Measurements from ENCODE around the gene SLC10A6.

SLC10A6 gene

GRCh38 chr4:86853209-86853608 lies 4.0 kb upstream of the SLC10A6 start:
- intact Hi-C loops (cut with DNase I) = no loop called here
- no peak for DNase-seq

GRCh38 chr4:86848136-86848535 lies 1.0 kb downstream of the SLC10A6 start:
- no peak for DNase-seq
- intact Hi-C loops (cut with DNase I) = no loop called here

- intact Hi-C loops (cut with DNase I) = no loop called here
- DNase-seq = no peak
These were observed 1.6 kb downstream of the SLC10A6 start for GRCh38 chr4:86847571-86847970.

- intact Hi-C loops (cut with DNase I) = no loop called here
- DNase-seq = no peak
These were observed 2.3 kb downstream of the SLC10A6 start for GRCh38 chr4:86846921-86847320.

- DNase-seq = no peak
- intact Hi-C loops (cut with DNase I) = no loop called here
These were observed 3.6 kb downstream of the SLC10A6 start for GRCh38 chr4:86845593-86845992.

- intact Hi-C loops (cut with DNase I) = no loop called here
- no peak for DNase-seq
These were observed 7.9 kb downstream of the SLC10A6 start for GRCh38 chr4:86841309-86841708.

GRCh38 chr4:86840858-86841257 lies 8.3 kb downstream of the SLC10A6 start:
- intact Hi-C loops (cut with DNase I) = no loop called here
- DNase-seq = no peak

GRCh38 chr4:86837691-86838503 lies 11.3 kb downstream of the SLC10A6 start:
- DNase-seq = no peak
- intact Hi-C loops (cut with DNase I) = no loop called here

- intact Hi-C loops (cut with DNase I) = no loop called here
These were observed 13.5 kb downstream of the SLC10A6 start for GRCh38 chr4:86835677-86836076.

GRCh38 chr4:86834901-86835300 lies 14.3 kb downstream of the SLC10A6 start:
- intact Hi-C loops (cut with DNase I) = no loop called here

More at GRCh38 chr4:86835677-86836076, 13.5 kb downstream of the SLC10A6 start:
- no peak for DNase-seq

GRCh38 chr4:86833615-86834014 lies 15.6 kb downstream of the SLC10A6 start:
- intact Hi-C loops (cut with DNase I) = no loop called here
- no peak for DNase-seq

More at GRCh38 chr4:86834901-86835300, 14.3 kb downstream of the SLC10A6 start:
- no peak for DNase-seq

- no peak for DNase-seq
- intact Hi-C loops (cut with DNase I) = no loop called here
These were observed 17.7 kb downstream of the SLC10A6 start for GRCh38 chr4:86831262-86832130.

GRCh38 chr4:86825511-86825910 lies 23.7 kb downstream of the SLC10A6 start:
- intact Hi-C loops (cut with DNase I) = no loop called here
- DNase-seq = no peak

GRCh38 chr4:86822136-86822535 lies 27.0 kb downstream of the SLC10A6 start:
- no peak for DNase-seq
- intact Hi-C loops (cut with DNase I) = no loop called here

- intact Hi-C loops (cut with DNase I) = no loop called here
- no peak for DNase-seq
These were observed 28.0 kb downstream of the SLC10A6 start for GRCh38 chr4:86821151-86821550.

GRCh38 chr4:86819561-86819960 lies 29.6 kb downstream of the SLC10A6 start:
- DNase-seq = no peak
- intact Hi-C loops (cut with DNase I) = no loop called here

GRCh38 chr4:86818841-86819240 lies 30.3 kb downstream of the SLC10A6 start:
- intact Hi-C loops (cut with DNase I) = no loop called here
- no peak for DNase-seq

- no peak for DNase-seq
These were observed 31.0 kb downstream of the SLC10A6 start for GRCh38 chr4:86818211-86818610.

GRCh38 chr4:86816501-86817273 lies 32.5 kb downstream of the SLC10A6 start:
- intact Hi-C loops (cut with DNase I) = no loop called here
- DNase-seq = peak in 5 of 10 donors; percentile 5 to 91 (median 20)

More at GRCh38 chr4:86818211-86818610, 31.0 kb downstream of the SLC10A6 start:
- intact Hi-C loops (cut with DNase I) = no loop called here

GRCh38 chr4:86815653-86816052 lies 33.5 kb downstream of the SLC10A6 start:
- intact Hi-C loops (cut with DNase I) = no loop called here
- DNase-seq = no peak

GRCh38 chr4:86810847-86811246 lies 38.3 kb downstream of the SLC10A6 start:
- intact Hi-C loops (cut with DNase I) = no loop called here

More at GRCh38 chr4:86810847-86811246, 38.3 kb downstream of the SLC10A6 start:
- no peak for DNase-seq

Measured in posterior cingulate gyrus (tissue), 11 donors.